ENCODE measurements around the gene ARTN.

DNA sequence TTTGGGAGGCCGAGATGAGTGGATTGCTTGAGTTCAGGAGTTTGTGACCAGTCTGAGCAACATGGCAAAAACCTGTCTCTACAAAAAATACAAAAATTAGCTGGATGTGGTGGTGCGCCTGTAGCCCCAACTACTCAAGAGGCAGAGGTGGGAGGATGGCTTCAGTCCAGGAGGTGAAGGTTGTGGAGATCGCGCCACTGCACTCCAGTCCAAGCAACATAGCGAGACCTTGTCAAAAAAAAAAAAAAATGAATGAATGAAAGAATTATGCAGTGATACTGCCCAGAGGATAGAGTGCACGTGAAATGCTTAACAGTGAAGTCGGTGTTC lies 35.8 kb downstream of the ARTN start:
- TF ChIP-seq, protein P1, sequence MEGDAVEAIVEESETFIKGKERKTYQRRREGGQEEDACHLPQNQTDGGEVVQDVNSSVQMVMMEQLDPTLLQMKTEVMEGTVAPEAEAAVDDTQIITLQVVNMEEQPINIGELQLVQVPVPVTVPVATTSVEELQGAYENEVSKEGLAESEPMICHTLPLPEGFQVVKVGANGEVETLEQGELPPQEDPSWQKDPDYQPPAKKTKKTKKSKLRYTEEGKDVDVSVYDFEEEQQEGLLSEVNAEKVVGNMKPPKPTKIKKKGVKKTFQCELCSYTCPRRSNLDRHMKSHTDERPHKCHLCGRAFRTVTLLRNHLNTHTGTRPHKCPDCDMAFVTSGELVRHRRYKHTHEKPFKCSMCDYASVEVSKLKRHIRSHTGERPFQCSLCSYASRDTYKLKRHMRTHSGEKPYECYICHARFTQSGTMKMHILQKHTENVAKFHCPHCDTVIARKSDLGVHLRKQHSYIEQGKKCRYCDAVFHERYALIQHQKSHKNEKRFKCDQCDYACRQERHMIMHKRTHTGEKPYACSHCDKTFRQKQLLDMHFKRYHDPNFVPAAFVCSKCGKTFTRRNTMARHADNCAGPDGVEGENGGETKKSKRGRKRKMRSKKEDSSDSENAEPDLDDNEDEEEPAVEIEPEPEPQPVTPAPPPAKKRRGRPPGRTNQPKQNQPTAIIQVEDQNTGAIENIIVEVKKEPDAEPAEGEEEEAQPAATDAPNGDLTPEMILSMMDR (IDR thresholded peaks at IDR 0.05): no peak
- TF ChIP-seq POLR2A (IDR thresholded peaks at IDR 0.05): no peak
